HG02588 (cell line): ENCODE results near the gene MYO18B.

Source experiments
- ATAC-seq: cut with Tn5 transposase; IDR thresholded peaks from one replicate; pipeline ENCODE4 v1.9.1; 2021; ENCODE audit warnings: mild to moderate bottlenecking, moderate library complexity; ENCODE audit not compliant: unreplicated experiment

The MYO18B gene

DNA sequence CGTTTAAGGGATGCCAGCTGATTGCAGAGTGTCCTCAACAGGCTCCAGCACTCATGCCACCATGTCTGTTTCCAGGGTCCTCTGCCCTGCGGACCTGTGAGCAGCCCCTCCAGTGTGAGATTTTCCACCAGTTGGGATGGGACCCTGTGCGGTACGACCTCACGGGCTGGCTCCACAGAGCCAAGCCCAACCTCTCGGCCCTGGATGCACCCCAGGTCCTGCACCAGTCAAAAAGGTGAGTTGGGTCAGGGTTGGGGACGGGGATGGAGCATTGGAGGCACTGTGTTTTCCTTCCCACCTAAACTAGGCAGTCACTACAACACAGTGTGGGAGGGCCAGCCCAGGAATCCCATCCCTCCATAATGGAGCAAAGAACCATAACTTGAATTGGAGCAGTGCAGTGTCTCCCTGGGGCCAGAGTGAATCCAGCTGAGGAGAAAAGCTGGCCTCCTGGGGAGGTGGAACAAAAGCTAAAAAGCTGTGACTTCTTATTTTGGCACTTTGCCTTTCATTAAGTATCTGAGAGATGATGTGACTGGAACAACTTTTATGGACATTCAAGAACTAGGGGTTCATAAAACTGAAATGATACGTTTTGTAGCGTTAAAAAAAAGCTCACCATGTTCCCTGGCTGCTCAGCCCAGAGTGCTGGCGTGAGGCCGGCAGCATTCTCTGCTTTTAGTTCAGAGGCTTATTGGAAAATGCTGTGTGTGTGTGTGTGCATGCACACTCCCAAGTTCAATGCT is 101.8 kb downstream of the MYO18B start:
- ATAC-seq = no peak

DNA sequence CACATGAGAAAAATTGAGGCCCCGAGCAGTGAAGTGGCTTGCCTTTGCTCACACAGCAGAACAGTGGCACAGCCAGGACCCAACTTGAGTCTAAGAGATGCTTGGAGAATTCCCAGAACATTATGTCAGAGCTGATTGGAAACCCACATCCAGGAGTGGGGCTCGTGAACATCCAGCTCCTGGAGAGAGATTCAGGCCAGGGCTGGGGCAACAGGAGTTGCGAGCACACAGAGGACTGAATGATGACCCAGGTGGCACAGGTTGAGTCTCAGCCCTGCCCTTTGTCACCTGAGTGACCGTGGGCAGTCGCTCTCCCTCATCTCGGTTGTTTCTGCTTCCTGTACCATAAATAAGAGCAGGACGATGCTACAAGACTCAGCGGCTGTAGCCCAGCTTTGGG is 102.6 kb downstream of the MYO18B start:
- ATAC-seq = no peak

GRCh38 chr22:25845985-25846745 is 104.2 kb downstream of the MYO18B start:
- no peak for ATAC-seq

DNA sequence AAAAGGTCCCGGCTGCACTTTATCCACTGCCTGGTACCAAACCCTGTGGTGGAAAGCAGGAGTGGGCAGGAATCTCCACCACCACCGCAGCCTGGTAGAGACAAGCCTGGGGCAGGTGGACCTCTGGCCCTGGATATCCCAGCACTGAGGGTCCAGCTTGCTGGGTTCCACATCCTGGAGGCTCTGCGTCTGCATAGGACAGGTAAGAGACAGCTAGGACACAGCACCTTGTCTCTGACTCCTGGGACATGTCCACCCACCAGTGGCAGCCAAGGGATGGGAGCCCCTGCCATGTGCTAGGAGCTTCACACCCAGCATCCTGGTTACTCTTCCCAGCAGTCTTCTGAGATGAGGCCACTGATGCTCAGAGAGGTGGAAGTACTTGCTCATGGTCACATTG is 105.5 kb downstream of the MYO18B start:
- ATAC-seq = no peak

- no peak for ATAC-seq
Observed at GRCh38 chr22:25848954-25849353, 107.0 kb downstream of the MYO18B start.

GRCh38 chr22:25849522-25849921 is 107.5 kb downstream of the MYO18B start:
- no peak for ATAC-seq

- no peak for ATAC-seq
Observed at GRCh38 chr22:25852223-25852622, 110.2 kb downstream of the MYO18B start.

DNA sequence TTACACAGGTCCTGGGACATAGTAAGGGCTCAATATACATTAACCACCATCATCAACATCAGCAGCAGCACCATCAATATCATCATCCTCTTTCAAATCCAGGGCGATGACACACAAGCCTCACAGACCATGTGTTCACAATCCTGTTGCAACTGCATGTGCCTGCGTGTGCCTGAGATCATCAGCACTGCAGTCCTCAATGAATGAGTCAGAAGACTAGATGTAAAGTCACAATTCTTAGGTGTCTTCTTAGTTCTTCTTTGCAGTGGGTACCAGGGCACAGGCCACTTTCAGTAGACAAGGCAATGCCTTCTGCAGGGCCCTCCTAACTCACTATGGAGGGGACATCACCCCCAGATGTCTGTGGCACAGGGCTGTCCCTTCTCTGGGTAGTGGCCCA is 111.1 kb downstream of the MYO18B start:
- ATAC-seq = no peak

DNA sequence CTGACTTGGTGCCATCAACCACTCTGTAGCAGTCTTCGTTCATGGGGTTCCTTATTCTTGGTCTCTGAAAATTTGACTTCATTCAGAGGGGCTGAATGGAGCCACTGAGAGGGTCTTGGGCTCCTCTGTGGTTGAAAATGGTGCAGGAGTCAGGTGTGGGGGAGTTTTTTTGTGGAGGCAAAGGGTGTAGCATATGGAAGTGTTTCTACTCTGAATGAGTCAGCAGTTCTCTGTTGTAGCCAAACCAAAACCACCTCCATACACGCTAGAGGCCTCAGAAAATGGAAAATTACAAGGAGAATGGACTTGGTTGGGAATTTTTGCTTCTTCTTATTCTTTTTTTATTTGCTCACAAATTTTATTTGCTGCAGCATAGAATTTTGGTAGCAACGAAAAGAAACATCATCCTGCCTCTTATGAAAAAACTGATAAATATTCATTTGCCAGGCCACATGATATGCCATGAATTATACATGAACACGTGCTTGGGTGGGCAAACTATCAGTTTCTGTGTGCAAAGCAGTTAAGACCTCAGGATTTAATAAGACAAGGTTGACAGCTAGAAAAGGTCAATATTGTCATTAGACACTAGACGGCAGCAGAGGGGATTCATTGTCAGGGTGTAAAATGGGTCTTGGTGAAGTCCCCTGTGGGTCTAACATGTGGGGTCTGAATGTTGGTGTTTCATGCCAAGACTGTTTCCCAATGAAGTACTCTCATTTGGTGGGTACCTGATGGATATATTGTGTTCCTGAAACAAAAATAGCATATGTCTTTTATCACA is 111.7 kb downstream of the MYO18B start:
- no peak for ATAC-seq

- ATAC-seq = no peak
Observed at GRCh38 chr22:25869771-25870170, 127.8 kb downstream of the MYO18B start.

DNA sequence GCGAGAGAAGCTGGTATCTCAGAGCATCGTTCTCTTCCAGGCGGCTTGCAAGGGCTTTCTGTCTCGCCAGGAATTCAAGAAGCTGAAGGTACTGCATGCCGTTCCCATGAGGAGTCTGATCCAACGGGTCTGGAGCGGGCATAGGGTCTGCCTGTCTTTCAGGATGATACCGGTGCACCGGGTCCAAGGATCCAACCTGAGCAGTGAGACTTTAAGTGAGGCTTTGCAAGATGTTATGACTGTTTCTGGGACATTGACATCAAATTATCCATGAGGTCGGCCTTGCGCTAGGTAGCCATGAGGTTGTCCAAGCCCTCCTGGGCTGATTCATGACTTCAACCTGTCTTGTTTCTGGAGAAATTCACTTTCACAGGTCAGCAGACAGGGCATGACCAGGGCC is 132.3 kb downstream of the MYO18B start:
- no peak for ATAC-seq

- no peak for ATAC-seq
Observed at GRCh38 chr22:25875461-25875860, 133.5 kb downstream of the MYO18B start.

DNA sequence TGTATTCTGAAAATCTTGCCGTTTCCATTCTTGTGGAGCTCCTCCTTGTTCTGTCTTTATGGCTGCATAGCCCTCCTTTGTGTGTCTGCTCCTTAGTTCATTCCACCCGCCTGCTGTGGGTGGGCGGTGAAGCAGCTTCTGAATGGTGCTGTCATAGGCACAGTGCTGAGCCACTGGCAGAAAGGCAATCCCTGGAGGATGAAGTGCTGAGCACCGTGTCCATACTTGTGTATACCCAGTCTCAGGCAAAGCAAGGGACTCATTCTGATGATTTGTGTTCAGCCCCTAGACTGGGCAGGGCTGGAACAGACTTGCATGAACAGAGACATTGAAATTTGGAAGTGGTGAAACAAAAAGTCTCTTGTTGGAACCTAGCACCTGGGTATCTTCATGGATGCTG is 134.9 kb downstream of the MYO18B start:
- ATAC-seq = no peak

- ATAC-seq = no peak
Observed at GRCh38 chr22:25878933-25879332, 136.9 kb downstream of the MYO18B start.

GRCh38 chr22:25880524-25880923 is 138.5 kb downstream of the MYO18B start:
- ATAC-seq = no peak

DNA sequence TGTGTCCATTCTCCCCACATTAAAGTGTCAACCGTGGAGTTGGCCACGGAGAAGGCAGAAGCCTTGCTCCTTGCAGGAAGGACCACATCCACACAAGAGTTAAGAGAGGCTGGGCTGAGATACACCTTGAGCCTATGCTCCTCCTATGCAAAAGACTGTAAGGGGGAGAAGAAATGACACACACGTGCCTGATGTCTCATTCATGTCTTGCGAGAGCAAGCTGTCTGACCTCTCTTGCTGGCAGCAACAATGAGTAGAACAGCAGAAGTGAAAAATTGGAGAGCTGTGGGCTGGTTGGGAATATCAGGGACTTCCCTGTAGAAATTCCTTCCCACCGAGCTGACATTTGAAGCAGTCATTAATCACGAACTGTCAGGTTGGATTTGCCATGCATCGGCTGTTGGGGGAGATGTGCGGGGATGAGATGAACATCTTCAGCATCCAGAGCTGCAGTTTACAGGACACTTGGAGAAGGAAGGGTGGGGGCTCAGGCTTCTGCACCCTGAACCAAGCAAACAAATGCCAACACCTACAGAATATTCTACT is 139.3 kb downstream of the MYO18B start:
- no peak for ATAC-seq

- ATAC-seq = no peak
Observed at GRCh38 chr22:25882360-25882759, 140.4 kb downstream of the MYO18B start.

DNA sequence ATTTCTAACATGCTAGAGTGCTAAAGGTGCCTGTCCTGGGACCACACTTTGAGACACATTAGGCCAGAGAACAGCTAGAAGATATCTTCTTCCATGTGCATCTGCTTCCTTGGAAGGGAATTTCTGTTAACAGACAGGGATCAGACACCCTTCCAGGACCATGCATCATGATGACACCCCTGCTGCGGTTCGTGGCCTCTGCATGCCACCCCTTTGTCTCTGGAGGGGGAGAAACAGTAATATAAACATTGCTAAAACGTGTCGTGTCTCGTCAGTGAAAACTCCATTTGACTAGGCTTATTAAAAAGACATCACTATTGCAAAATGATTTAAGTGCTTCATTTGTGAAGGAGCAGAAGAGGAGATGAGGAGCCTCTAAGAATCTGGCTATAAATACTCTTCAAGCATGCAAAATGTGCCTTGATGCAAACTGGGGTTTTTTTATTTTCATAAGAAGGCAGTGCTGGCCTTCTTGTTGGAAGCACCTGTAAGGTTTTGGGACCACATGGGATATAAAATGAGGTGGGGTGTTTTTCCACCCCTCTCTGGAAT is 141.6 kb downstream of the MYO18B start:
- no peak for ATAC-seq

DNA sequence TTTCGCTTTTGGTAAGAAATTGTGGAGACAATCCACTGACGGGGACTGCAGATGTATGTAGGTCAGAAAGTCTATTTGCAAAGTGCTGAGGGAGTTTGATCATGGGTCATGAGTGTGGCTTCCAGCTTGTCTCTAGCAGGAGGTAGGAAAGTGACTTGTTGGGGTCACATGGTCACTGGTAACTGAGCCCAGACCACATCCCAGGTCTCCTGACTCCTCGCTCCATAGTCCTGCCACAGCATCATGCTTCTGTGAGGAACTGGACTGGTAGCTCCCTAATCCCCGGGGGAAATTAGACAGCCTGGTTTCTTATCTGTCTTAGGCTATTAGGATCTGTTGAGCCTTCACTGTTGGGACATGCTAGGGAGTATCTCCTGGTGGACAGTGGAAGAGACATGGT is 142.1 kb downstream of the MYO18B start:
- no peak for ATAC-seq

DNA sequence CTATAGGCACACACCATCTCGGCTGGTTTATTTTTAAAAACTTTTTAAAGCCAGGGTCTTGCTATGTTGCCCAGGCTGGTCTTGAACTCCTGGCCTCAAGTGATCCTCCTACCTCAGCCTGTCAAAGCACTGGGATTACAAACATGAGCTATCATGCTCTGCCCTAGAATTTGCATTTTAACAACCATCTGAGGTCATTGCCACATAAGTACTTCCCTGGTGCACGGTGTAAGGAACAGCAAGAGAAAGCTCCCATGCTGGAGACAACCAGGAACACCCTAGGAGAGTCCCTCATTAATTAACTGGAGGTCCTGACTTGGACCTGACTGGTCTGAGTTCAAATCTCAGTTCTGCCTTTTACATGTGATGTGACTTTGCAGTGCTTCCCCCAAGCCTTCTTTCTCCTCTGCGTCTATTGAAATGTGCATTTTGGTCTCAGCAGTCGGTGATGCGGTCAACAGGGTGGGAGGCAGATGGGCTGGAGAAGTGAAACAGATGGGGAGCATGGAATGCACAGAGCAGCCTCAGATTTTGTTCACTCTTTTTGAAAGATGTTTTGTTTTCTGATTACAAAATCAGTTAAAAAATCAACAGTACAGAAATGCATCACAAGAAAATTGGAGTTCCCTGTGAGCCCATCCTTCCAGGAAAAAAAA is 146.5 kb downstream of the MYO18B start:
- no peak for ATAC-seq

GRCh38 chr22:25890651-25891050 is 148.7 kb downstream of the MYO18B start:
- ATAC-seq = no peak
